ENCODE measurements around the gene SAMD11.

SAMD11 gene

GRCh38 chr1:947958-948357 is 24.2 kb downstream of the SAMD11 start:
- FAIRE-seq = no peak

GRCh38 chr1:950268-950667 is 26.5 kb downstream of the SAMD11 start:
- no peak for FAIRE-seq

GRCh38 chr1:950881-951280 is 27.2 kb downstream of the SAMD11 start:
- no peak for FAIRE-seq

- FAIRE-seq = no peak
Observed at GRCh38 chr1:951364-951763, 27.6 kb downstream of the SAMD11 start.

GRCh38 chr1:952201-952600 is 28.5 kb downstream of the SAMD11 start:
- FAIRE-seq = no peak

GRCh38 chr1:952603-953002 is 28.9 kb downstream of the SAMD11 start:
- no peak for FAIRE-seq

- no peak for FAIRE-seq
Observed at GRCh38 chr1:953524-954320, 30.0 kb downstream of the SAMD11 start.

GRCh38 chr1:954927-955326 is 31.2 kb downstream of the SAMD11 start:
- no peak for FAIRE-seq

- FAIRE-seq = no peak
Observed at GRCh38 chr1:955474-955873, 31.8 kb downstream of the SAMD11 start.

- FAIRE-seq = no peak
Observed at GRCh38 chr1:956636-957035, 32.9 kb downstream of the SAMD11 start.

GRCh38 chr1:958823-959730 is 35.4 kb downstream of the SAMD11 start, which contains the start of gene NOC2L:
Gene NOC2L (minus strand): TSS chr1:959256. CDS start chr1:959240, 16 bp downstream.
- no peak for FAIRE-seq

- no peak for FAIRE-seq
Observed at GRCh38 chr1:959731-960362, 36.1 kb downstream of the SAMD11 start.

- FAIRE-seq = no peak
Observed at GRCh38 chr1:960363-961131, 36.8 kb downstream of the SAMD11 start, which contains the start of gene KLHL17. Gene KLHL17 (plus strand): TSS chr1:960584. CDS start chr1:960694, 110 bp downstream.

GRCh38 chr1:961132-961669 is 37.5 kb downstream of the SAMD11 start:
- FAIRE-seq = no peak

- no peak for FAIRE-seq
Observed at GRCh38 chr1:962381-963300, 38.9 kb downstream of the SAMD11 start.

GRCh38 chr1:963301-963651 is 39.6 kb downstream of the SAMD11 start:
- FAIRE-seq = no peak

GRCh38 chr1:963746-964525 is 40.2 kb downstream of the SAMD11 start:
- FAIRE-seq = no peak

GRCh38 chr1:964691-965525 is 41.2 kb downstream of the SAMD11 start:
- FAIRE-seq = no peak

- no peak for FAIRE-seq
Observed at GRCh38 chr1:965526-966134, 41.9 kb downstream of the SAMD11 start.
